OCI-LY7 (cell line): ENCODE data around the gene RAB30.

Source experiments
- EZH2phosphoT487 ChIP-seq: fragments of 200-600 bp; sonication (generic); IDR thresholded peaks from 2 replicates; pipeline ENCODE4 v1.6.1; 2018; ENCODE audit warnings: low read depth, borderline replicate concordance, mild to moderate bottlenecking, mixed run types, antibody characterized with exemption, low read length, moderate library complexity, mixed read lengths
- TF ChIP-seq, protein P1 (sequence below): fragments of 200-600 bp; sonication (generic); conservative IDR thresholded peaks from 2 replicates; pipeline ENCODE4 v1.5.1; 2014; ENCODE audit warnings: mild to moderate bottlenecking, antibody characterized with exemption, low read length, moderate library complexity, mixed read lengths

DNA sequence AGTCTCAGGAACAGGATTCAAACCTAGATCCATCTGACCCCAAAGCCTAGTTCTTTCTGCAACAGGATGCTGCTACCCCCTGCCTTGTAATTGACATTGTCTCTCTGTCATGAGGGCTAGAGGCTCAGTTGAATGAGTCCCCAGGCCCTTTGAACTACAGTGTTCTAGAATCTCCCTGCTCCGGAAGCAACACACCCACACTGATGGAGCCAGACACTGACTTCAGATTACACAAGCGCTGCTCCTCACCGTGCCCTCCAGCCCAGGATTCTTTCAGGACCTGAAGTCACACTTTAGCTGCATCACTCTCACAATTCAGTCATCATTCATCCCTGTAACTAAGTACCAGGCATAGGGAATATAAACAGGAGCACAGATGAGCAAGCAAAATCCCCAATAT, 69.6 kb downstream of the RAB30 start:
- TF ChIP-seq, protein P1, sequence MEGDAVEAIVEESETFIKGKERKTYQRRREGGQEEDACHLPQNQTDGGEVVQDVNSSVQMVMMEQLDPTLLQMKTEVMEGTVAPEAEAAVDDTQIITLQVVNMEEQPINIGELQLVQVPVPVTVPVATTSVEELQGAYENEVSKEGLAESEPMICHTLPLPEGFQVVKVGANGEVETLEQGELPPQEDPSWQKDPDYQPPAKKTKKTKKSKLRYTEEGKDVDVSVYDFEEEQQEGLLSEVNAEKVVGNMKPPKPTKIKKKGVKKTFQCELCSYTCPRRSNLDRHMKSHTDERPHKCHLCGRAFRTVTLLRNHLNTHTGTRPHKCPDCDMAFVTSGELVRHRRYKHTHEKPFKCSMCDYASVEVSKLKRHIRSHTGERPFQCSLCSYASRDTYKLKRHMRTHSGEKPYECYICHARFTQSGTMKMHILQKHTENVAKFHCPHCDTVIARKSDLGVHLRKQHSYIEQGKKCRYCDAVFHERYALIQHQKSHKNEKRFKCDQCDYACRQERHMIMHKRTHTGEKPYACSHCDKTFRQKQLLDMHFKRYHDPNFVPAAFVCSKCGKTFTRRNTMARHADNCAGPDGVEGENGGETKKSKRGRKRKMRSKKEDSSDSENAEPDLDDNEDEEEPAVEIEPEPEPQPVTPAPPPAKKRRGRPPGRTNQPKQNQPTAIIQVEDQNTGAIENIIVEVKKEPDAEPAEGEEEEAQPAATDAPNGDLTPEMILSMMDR = no peak
- no peak for TF ChIP-seq EZH2phosphoT487
